H9 (cell line): Measurements from ENCODE around the gene DUS1L. TPM values are rescaled to one million over a fixed set of nuclear protein-coding genes. Genes with fewer than 3 reads are reported as not detected.

Experiments used
- DNase-seq: peaks from one replicate; pipeline ENCODE4 v3.0.0-alpha.2; 2017
- H2AFZ ChIP-seq: one replicate; pipeline ENCODE4 v1.6.1; 2013; ENCODE audit warnings: mild to moderate bottlenecking, low read length, control low read depth, moderate library complexity
- H2AK5ac ChIP-seq: 2 replicates; pipeline ENCODE4 v1.6.1; 2013; ENCODE audit warnings: low read length, control low read depth, mixed read lengths; ENCODE audit not compliant: insufficient read length
- H2BK120ac ChIP-seq: one replicate; pipeline ENCODE4 v1.6.1; 2013; ENCODE audit warnings: low read depth, mild to moderate bottlenecking, low read length, control low read depth, inconsistent platforms; ENCODE audit not compliant: poor library complexity, severe bottlenecking
- H2BK12ac ChIP-seq: 2 replicates; pipeline ENCODE4 v1.6.1; 2013; ENCODE audit warnings: low read length, control low read depth, mixed read lengths, low read depth; ENCODE audit not compliant: insufficient read length
- H2BK15ac ChIP-seq: 2 replicates; pipeline ENCODE4 v1.6.1; 2013; ENCODE audit warnings: low read depth, low read length, control low read depth
- H2BK20ac ChIP-seq: one replicate; pipeline ENCODE4 v1.6.1; 2013; ENCODE audit warnings: low read depth, mild to moderate bottlenecking, low read length, control low read depth, inconsistent platforms; ENCODE audit not compliant: poor library complexity, severe bottlenecking
- H2BK5ac ChIP-seq: 2 replicates; pipeline ENCODE4 v1.6.1; 2013; ENCODE audit warnings: low read length, control low read depth, mixed read lengths; ENCODE audit not compliant: insufficient read length
- H3K14ac ChIP-seq: 2 replicates; pipeline ENCODE4 v1.6.1; 2013; ENCODE audit warnings: low read length, control low read depth; ENCODE audit not compliant: insufficient read depth
- H3K18ac ChIP-seq: 2 replicates; pipeline ENCODE4 v1.6.1; 2013; ENCODE audit warnings: low read depth, mild to moderate bottlenecking, mixed read lengths, low read length, control low read depth; ENCODE audit not compliant: insufficient read length
- H3K23ac ChIP-seq: 2 replicates; pipeline ENCODE4 v1.6.1; 2013; ENCODE audit warnings: low read length, control low read depth, mixed read lengths, low read depth; ENCODE audit not compliant: insufficient read length
- H3K23me2 ChIP-seq: 2 replicates; pipeline ENCODE4 v1.6.1; 2013; ENCODE audit warnings: low read depth, mild to moderate bottlenecking, mixed read lengths, low read length, control low read depth; ENCODE audit not compliant: insufficient read length, poor library complexity, severe bottlenecking
- H3K27ac ChIP-seq: 2 replicates; pipeline ENCODE4 v1.5.1; 2013; ENCODE audit warnings: low read length, control low read depth, mixed read lengths, low read depth; ENCODE audit not compliant: insufficient read length
- H3K27me3 ChIP-seq: 2 replicates; pipeline ENCODE4 v1.6.1; 2013; ENCODE audit warnings: low read length, control low read depth, inconsistent platforms; ENCODE audit not compliant: insufficient read depth
- H3K4ac ChIP-seq: 2 replicates; pipeline ENCODE4 v1.6.1; 2013; ENCODE audit warnings: low read depth, mild to moderate bottlenecking, control low read depth, inconsistent platforms, low read length, moderate library complexity
- H3K4me1 ChIP-seq: 2 replicates; pipeline ENCODE4 v1.6.1; 2013; ENCODE audit warnings: low read length, control low read depth, inconsistent platforms; ENCODE audit not compliant: insufficient read depth
- H3K4me2 ChIP-seq: 2 replicates; pipeline ENCODE4 v1.6.1; 2013; ENCODE audit warnings: low read length, control low read depth, mixed read lengths; ENCODE audit not compliant: insufficient read length, insufficient read depth
- H3K56ac ChIP-seq: 2 replicates; pipeline ENCODE4 v1.6.1; 2013; ENCODE audit warnings: low read depth, mild to moderate bottlenecking, mixed read lengths, low read length, control low read depth; ENCODE audit not compliant: insufficient read length
- H3K79me1 ChIP-seq: 2 replicates; pipeline ENCODE4 v1.6.1; 2013; ENCODE audit warnings: low read depth, mild to moderate bottlenecking, moderate library complexity, low read length, control low read depth, inconsistent platforms; ENCODE audit not compliant: insufficient read depth, poor library complexity, severe bottlenecking
- H3K79me2 ChIP-seq: 2 replicates; pipeline ENCODE4 v1.6.1; 2013; ENCODE audit warnings: low read length, control low read depth, inconsistent platforms; ENCODE audit not compliant: insufficient read depth
- H3K9ac ChIP-seq: 2 replicates; pipeline ENCODE4 v1.6.1; 2013; ENCODE audit warnings: low read length, control low read depth, mixed read lengths; ENCODE audit not compliant: insufficient read length; ENCODE audit errors: extremely low read depth
- H3K9me3 ChIP-seq: one replicate; pipeline ENCODE4 v1.6.1; 2013; ENCODE audit warnings: low read depth, low read length, inconsistent platforms; ENCODE audit not compliant: control insufficient read depth
- H3T11ph ChIP-seq: one replicate; pipeline ENCODE4 v1.6.1; 2013; ENCODE audit warnings: mild to moderate bottlenecking, low read length, control low read depth, inconsistent platforms
- H4K20me1 ChIP-seq: one replicate; pipeline ENCODE4 v1.6.1; 2013; ENCODE audit not compliant: control insufficient read depth, insufficient read length, insufficient read depth
- H4K5ac ChIP-seq: 2 replicates; pipeline ENCODE4 v1.6.1; 2013; ENCODE audit warnings: low read depth, mild to moderate bottlenecking, mixed read lengths, low read length, control low read depth; ENCODE audit not compliant: insufficient read length
- H4K8ac ChIP-seq: replicated peaks from 2 replicates; pipeline ENCODE4 v1.6.1; 2013; ENCODE audit warnings: low read length, control low read depth, mixed read lengths, low read depth; ENCODE audit not compliant: insufficient read length
- H4K91ac ChIP-seq: 2 replicates; pipeline ENCODE4 v1.6.1; 2013; ENCODE audit warnings: low read depth, mild to moderate bottlenecking, moderate library complexity, mixed read lengths, low read length, control low read depth; ENCODE audit not compliant: insufficient read length
- H3K27ac Mint-ChIP-seq, 3 experiments: 2 replicates in 2 of 3; 3 replicates in 1 of 3; pipeline ENCODE4 v1.8.0; 2020 to 2021; ENCODE audit warnings: mixed read lengths in 3 of 3, mild to moderate bottlenecking in 1 of 3, moderate library complexity in 1 of 3
- H3K27me3 Mint-ChIP-seq: 2 replicates; pipeline ENCODE4 v1.8.0; 2021; ENCODE audit warnings: low read depth, mild to moderate bottlenecking, moderate library complexity, mixed read lengths
- H3K36me3 Mint-ChIP-seq, 3 experiments: 2 replicates in 2 of 3; 3 replicates in 1 of 3; pipeline ENCODE4 v1.8.0; 2020 to 2021; ENCODE audit warnings: low read depth in 3 of 3, mixed read lengths in 3 of 3; ENCODE audit not compliant: insufficient read depth in 1 of 3
- H3K4me1 Mint-ChIP-seq, 2 experiments: 2 replicates each; pipeline ENCODE4 v1.8.0; 2020; ENCODE audit warnings: mixed read lengths in 2 of 2
- H3K4me3 Mint-ChIP-seq, 2 experiments: 2 replicates in 1 of 2; 3 replicates in 1 of 2; pipeline ENCODE4 v1.8.0; 2020 to 2021; ENCODE audit warnings: mild to moderate bottlenecking in 2 of 2, mixed read lengths in 2 of 2, moderate library complexity in 1 of 2
- H3K9me3 Mint-ChIP-seq, 2 experiments: 2 replicates in 1 of 2; 3 replicates in 1 of 2; pipeline ENCODE4 v1.8.0; 2020; ENCODE audit warnings: mild to moderate bottlenecking in 2 of 2, mixed read lengths in 2 of 2, moderate library complexity in 1 of 2
- WGBS: extraction: QIAGEN DNeasy Blood & Tissue Kit; methylation state at CpG from one replicate; pipeline ENCODE4 v1.1.7; 2013; ENCODE audit warnings: missing lambda C conversion rate, low lambda C conversion rate, mixed read lengths; ENCODE audit not compliant: insufficient read length; ENCODE audit errors: extremely low coverage; 5-methylcytosine and 5-hydroxymethylcytosine counted together
- total RNA-seq: library from RNA; stranded (reverse); gene quantifications from 2 replicates; pipeline ENCODE4 v1.2.1, GENCODE V29; 2021
- TF ChIP-seq, protein P1 (sequence below): fragments of 200-600 bp; sonication (generic); conservative IDR thresholded peaks from 3 replicates; pipeline ENCODE4 v1.8.0; 2021; ENCODE audit warnings: antibody characterized with exemption, mild to moderate bottlenecking

The DUS1L gene
- total RNA-seq, 1 experiment from 2014 or later: 103 TPM

DNA sequence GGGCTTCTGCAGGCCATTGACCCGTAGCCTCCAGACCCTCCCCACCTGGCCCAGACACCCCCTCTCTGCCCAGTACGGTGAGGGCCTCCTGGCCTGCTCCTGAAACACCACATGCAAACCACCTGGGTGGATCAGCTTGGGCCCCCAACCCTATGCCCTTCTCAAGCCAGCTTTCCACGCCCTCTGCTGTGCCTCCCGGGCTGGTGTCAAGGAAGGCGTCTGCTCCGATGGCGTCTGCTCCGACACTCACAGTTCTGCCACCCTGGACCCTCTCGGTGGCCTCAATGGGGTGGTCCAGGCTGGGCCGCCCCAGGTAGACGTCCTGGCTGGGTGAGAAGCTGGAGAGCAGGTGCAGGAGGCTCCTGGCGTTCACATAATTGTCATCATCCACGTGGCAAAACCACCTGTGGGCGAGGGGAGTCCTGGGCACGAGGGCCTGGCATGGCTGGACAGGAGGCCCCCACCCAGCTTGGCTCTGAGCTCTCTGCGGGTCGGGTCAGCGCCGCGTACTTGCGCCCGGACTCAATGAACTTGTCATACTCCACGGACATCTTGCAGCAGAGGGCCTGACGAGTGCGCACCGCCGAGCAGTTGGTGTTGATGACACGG, 15.3 kb downstream of the DUS1L start:
- Histone ChIP-seq H2BK12ac (no peak overlapping the region), H3K4me2 (peak overlapping the region; percentile 5), H3K4ac (no peak overlapping the region), H3K79me2 (no peaks in the 10 kb centered on the region), H2AFZ (no peak overlapping the region), H4K5ac (no peak overlapping the region), H3K4me1 (no peaks in the 10 kb centered on the region), H3K56ac (no peak overlapping the region), H3K23ac (no peak overlapping the region), H3K9me3 (no peaks in the 10 kb centered on the region), H3K27ac (no peak overlapping the region), H3T11ph (no peak overlapping the region), H3K23me2 (no peaks in the 10 kb centered on the region), H2BK120ac (no peak overlapping the region), H3K14ac (no peak overlapping the region), H4K20me1 (no peaks in the 10 kb centered on the region), H2BK5ac (no peak overlapping the region), H2BK15ac (no peak overlapping the region), H2BK20ac (no peak overlapping the region), H3K79me1 (peaks cover 2% of the 10 kb centered on the region), H3K18ac (no peak overlapping the region), H2AK5ac (no peak overlapping the region), H3K9ac (no peak overlapping the region), H3K27me3 (no peaks in the 10 kb centered on the region), H4K8ac (no peak overlapping the region), H4K91ac (no peak overlapping the region)
- H3K4me3 Mint-ChIP-seq: peak overlapping the region; percentile 78 to 86
- DNase-seq: no peak
- no peaks in the 10 kb centered on the region for H3K9me3 Mint-ChIP-seq
- WGBS: no CpG with 5 or more reads among the region's 28 CpGs
- H3K27me3 Mint-ChIP-seq: no peaks in the 10 kb centered on the region; the same call in 1 of the 2 replicates
- H3K4me1 Mint-ChIP-seq: peaks cover 0 to 13% of the 10 kb centered on the region in 2 experiments; a peak in 2 of 4 replicates
- H3K36me3 Mint-ChIP-seq: peaks cover 10 to 38% (median 34%) of the 10 kb centered on the region in 3 experiments; a peak in 6 of 7 replicates
- TF ChIP-seq, protein P1, sequence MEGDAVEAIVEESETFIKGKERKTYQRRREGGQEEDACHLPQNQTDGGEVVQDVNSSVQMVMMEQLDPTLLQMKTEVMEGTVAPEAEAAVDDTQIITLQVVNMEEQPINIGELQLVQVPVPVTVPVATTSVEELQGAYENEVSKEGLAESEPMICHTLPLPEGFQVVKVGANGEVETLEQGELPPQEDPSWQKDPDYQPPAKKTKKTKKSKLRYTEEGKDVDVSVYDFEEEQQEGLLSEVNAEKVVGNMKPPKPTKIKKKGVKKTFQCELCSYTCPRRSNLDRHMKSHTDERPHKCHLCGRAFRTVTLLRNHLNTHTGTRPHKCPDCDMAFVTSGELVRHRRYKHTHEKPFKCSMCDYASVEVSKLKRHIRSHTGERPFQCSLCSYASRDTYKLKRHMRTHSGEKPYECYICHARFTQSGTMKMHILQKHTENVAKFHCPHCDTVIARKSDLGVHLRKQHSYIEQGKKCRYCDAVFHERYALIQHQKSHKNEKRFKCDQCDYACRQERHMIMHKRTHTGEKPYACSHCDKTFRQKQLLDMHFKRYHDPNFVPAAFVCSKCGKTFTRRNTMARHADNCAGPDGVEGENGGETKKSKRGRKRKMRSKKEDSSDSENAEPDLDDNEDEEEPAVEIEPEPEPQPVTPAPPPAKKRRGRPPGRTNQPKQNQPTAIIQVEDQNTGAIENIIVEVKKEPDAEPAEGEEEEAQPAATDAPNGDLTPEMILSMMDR: no peak
- H3K27ac Mint-ChIP-seq: no peak overlapping the region; a peak in 1 of 7 replicates
